Globus pallidus (tissue), 1 donor: ENCODE results near the gene SLC44A3.
A peak's percentile ranks its signal among the peaks of the same experiment; 100 is the strongest.

Source experiments
- DNase-seq: peaks from one replicate; pipeline ENCODE4 v3.0.0-alpha.2; 2015; ENCODE audit warnings: low spot score

SLC44A3 gene

GRCh38 chr1:94873520-94874351 is 53.6 kb downstream of the SLC44A3 start:
- peak; percentile 91 for DNase-seq

GRCh38 chr1:94874423-94874822 is 54.3 kb downstream of the SLC44A3 start:
- no peak for DNase-seq

DNA sequence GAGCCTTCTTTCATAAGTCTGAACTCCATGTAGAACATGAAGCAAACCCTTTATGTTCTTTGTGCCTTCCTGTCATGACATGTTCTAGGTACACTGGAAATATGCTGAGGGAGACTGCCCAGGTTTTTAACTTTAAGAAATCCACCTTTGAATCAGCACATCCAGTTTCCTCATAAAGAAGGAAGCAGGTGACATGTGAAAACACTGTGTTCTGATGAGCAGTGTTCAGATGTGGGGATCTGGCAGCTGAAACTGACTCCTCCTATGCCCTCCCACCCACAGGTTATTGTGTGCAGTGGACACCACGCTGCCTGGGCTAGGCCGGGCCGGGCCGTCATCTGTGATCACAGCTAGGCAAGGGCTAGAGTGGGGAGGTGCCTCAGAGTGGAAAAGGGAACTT is 55.6 kb downstream of the SLC44A3 start:
- DNase-seq: no peak

DNA sequence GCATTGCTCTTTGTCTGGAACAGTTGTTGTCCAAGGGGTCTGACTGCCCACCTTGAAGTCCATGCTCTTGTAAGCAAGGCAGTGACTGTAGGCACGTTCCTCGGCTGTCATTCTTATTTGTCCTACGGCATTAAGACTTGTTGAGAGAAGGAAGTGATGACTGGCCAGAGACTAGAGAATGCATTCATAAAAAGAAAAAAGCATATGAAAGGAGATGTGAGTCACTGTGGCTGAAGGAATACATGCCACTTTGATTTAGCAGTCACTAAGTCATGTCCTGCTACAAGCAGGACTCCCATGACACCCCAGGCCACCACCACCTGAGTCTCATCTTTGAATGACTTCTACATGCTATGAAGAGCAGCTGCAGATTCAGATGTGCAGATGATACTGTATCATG is 56.2 kb downstream of the SLC44A3 start:
- DNase-seq: no peak

DNA sequence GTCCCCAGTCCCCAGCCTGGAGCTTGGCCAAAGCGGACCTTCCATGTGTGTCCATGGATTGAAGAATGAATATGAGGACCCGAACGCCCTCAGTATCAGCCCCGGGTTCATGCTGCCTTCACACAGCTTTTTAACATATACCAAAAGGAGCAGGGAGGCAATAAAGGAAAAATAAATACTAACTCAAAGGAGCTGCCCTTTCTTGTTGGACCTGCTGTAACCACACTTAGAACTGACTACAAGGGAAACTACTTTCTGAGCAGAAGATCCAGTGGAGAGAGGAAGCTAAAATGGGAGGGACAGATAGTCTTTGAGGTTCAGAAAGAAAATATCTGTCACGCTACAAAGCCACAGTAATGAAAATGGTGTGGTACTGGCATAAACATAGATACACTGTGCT is 58.2 kb downstream of the SLC44A3 start:
- DNase-seq: no peak

DNA sequence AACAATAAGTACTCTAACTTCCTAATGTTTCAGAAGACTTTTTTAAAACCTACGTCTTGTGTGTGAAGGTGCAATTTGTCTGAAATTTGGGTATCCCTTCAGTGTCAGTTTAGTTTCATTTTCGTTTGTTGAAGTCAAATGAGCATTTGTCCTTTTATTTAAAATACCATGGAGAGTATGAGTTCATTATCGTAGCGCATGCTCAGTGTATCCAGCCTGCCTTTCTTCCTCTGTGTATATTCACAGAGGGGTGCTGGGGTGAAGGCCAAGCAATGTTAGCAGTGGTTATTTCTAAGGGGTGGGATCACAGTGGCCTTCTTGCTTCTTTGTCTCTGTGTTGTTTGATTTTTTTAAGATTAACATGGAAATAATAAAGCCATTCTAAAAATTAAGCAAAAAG is 63.5 kb downstream of the SLC44A3 start:
- peak; percentile 31 for DNase-seq

GRCh38 chr1:94884106-94884505 is 63.9 kb downstream of the SLC44A3 start:
- peak; percentile 55 for DNase-seq

GRCh38 chr1:94884507-94884906 is 64.3 kb downstream of the SLC44A3 start:
- peak; percentile 21 for DNase-seq

- DNase-seq: no peak
Measured at GRCh38 chr1:94886361-94886760, 66.2 kb downstream of the SLC44A3 start.

DNA sequence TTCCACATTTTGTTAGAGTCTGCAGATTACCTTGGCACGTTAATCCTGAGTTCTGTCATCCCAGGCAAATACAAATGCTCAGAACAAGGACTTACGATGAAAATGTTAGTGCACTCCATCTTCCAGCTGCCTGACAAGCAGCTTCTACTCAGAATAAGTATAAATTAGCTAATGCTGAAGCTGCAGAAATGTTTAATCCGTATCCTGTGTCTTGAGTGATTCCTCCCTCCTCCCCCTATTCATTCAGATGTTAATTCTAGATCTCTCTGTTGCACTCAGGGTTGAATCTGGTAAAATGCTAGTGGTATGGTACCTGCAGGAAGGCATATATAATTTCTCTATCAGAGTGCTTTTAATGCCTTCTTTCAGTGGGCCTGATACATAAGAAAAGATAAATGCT is 66.9 kb downstream of the SLC44A3 start:
- DNase-seq: no peak

DNA sequence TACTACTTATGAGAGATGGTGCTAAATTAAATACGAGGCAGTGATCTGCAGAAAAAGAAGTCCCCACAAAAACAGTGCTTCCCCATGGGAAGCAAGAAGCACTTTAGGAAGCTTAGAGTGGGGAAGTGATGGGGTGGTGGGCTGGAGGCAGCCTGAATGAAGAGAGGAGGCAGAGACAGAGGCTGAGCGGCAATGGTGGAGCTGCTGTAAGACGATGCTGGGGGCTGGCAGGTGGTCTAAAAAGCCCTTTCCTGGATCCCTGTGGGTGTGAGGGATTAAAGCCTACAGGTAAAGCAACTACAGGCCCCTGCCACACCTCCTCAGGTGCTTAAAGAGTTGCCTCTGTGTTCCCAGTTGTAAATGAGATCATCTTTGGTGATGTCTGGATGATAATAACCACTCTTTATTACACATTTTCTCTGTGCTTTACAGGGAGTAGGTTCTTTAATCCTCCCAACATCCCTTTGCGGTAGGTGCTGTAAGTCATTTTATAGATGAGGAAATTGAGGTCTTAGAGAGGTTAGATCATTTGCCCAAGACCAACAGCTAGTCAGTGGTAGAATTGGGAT is 67.5 kb downstream of the SLC44A3 start:
- DNase-seq: no peak

DNA sequence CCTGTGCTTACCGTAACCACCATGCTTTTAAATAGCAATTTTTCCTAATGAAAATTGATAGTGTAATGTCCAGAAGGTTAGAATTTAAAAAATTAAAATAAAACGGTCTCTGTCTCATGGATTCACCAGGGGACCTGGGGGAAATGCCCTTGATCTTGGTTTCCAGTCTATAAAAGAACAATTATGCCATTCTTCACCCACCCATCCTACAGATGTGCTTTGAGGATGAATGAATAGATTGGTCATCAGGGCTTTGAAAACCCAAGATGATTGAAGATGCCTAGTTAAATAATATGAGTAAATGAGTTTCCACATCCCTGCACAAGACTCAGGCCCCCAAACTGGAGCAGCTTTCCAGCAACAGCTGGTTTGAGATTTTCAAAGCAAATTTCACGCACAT is 68.0 kb downstream of the SLC44A3 start:
- DNase-seq: no peak

DNA sequence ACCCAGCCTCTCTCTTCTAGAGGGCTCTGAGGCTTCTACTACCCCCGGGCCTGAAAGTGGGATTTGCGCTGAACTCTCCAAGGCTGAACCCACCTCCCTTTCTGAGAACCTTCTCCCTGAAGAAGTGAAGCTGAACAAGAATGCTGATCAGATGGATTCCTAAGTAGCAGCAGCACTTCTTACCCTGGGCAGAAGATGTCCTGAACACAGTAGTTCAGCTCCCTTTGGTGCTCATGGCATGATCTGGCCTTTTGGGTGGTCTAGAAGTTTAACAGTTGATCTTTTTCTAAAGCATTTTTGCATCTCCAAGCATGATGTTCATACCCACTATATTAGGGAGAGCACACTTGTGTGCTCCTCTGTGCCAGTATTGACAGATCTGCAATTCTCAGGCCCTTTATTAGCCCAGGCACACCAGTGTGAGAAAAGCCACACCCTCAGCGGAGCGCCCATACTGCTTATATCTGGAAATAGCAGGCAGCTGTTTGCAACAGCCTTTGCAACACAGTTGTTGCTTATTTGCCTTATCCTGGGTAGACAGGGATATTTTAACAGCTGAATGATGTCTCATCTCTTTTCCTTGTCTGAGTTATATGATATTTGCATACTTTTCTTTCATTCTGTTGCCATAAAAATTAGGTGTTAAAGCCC is 72.6 kb downstream of the SLC44A3 start:
- DNase-seq: no peak

DNA sequence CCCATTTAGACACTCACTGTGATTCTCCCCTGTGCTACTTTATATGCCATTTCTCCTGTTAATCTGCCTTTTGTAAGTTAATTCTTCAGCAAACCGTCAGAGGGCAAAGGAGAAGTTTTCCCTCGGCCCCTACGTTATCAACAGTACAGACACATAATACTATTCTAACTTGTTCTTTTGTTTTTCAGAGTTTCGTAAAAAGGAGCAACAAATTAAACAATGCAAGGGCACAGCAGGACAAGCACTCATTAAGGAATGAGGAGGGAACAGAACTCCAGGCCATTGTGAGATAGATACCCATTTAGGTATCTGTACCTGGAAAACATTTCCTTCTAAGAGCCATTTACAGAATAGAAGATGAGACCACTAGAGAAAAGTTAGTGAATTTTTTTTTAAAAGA is 74.5 kb downstream of the SLC44A3 start:
- DNase-seq: no peak

DNA sequence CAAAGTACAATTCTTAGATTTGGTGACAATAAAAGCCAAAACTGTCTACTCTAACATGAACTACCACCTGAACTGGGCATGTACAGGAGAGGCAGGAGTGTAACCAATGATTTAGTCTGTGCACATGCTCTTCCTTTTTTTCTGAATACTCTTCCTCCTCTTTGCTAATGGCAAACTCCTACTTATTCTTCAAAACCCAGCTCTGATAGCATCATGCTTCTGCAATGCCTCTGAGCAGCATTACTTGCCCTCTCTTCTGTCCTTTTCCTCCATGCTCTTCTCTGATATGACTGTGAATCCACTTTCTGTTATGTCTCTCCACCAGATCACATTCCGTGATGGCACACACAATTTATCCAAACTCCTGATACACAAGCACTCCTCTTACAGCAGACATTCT is 75.4 kb downstream of the SLC44A3 start:
- no peak for DNase-seq

GRCh38 chr1:94898491-94899385 is 78.6 kb downstream of the SLC44A3 start:
- no peak for DNase-seq

DNA sequence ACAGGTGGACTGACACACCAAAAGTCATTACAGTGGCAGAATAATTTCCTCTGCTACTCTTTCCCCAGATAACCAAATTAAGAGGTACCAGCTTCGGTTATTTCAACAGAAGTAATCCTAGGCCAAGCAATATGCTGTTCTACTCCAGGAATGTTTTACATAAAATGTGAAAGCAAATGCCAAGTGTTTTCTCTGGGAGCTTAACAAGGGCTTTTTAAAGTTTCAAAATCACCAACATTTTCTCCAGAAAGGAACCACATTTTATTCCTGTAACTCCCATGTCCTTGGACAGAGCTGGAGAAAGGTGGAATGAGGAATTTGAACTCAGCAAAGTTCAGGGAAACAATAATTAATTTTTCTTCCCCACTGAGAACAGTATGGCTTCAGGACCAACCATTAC is 79.6 kb downstream of the SLC44A3 start:
- no peak for DNase-seq

DNA sequence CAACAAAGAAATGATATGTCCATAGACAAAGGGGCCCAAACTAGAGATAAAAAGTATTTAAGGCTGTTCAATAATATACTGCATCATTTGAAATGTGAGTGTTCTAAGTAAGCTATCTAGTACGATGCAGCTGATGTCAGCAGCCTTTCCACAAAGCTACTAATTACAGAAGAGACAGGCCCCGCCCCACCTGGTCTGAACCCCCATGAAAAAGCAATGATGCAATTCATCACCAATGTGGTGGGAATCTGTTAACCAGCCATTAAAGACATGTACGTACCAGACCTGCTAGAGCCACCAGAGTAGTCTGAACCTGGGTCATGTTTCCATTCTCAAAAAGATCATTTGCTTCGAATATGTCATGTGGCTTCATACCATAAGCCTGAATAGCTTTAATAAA is 81.7 kb downstream of the SLC44A3 start:
- no peak for DNase-seq

- DNase-seq: no peak
Measured at GRCh38 chr1:94903280-94904009, 83.3 kb downstream of the SLC44A3 start.

- no peak for DNase-seq
Measured at GRCh38 chr1:94905207-94905606, 85.0 kb downstream of the SLC44A3 start.

- no peak for DNase-seq
Measured at GRCh38 chr1:94906382-94906781, 86.2 kb downstream of the SLC44A3 start.

DNA sequence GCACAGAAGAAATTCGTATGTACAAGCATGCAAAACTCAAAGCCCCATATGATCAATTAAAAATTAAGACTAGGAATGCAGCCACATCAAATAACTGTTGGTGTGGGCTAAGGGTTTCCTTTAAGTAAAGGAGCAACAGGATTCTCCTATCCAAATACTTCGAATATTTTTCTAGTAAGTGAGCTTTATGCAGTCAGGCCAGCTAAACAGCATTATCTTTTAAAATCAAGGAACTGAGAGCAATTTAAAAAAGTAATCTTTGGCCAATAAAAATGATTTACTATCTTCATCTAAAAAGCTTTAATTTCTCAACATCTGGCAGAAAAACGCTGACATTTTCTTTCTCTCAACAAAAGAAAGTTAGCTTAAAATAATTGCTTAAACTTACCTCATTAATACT is 87.0 kb downstream of the SLC44A3 start:
- no peak for DNase-seq
